ENCODE results near the gene RALGAPA1. TPM values are rescaled to one million over a fixed set of nuclear protein-coding genes. Genes with fewer than 3 reads are reported as not detected.

RALGAPA1 gene
- total RNA-seq, 2 experiments from 2014 or later, result 27.6 to 36.5 TPM

DNA sequence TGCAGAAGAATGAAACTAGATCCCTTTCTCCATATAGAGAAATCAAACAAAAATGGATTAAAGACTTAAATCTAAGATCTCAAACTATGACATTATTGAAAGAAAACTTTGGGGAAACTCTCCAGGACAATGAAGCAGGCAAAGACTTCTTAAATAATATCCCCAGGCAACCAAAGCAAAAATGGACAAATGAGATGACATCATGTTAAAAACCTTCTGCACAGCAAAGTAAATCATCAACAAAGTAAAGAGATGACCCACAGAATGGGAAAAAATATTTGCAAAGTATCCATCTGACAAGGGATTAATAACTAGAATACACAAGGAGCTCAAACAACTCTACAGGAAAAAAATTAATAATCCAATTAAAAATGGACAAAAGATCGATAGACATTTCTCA is 101.0 kb downstream of the RALGAPA1 start:
- Histone ChIP-seq H3K4me2 (ENCODE audit: low read length) (no peak overlapping the region), H3K36me3 (ENCODE audit: insufficient read depth, low read length) (peaks cover 7% of the 10 kb centered on the region), H3K9me2 (ENCODE audit: insufficient read depth, low read length) (no peaks in the 10 kb centered on the region), H2AFZ (ENCODE audit: low read length) (no peak overlapping the region), H4K20me1 (ENCODE audit: insufficient read depth, low read length) (no peaks in the 10 kb centered on the region), H3K9me3 (ENCODE audit: low read length) (no peaks in the 10 kb centered on the region), H3K27ac (ENCODE audit: low read depth, low read length, poor library complexity, severe bottlenecking) (no peak overlapping the region), H3K4me3 (ENCODE audit: low read depth, low read length, poor library complexity, severe bottlenecking) (no peak overlapping the region), H3K79me2 (ENCODE audit: insufficient read depth, low read depth, low read length) (no peaks in the 10 kb centered on the region), H3K4me1 (ENCODE audit: insufficient read depth, low read length, poor library complexity, severe bottlenecking) (no peaks in the 10 kb centered on the region)
- TF ChIP-seq CTCF (conservative IDR thresholded peaks at IDR 0.05; ENCODE audit: low read length) (no peak), EZH2phosphoT487 (IDR thresholded peaks at IDR 0.05; ENCODE audit: borderline replicate concordance, low read depth, low read length) (no peak)
- ChIA-PET CTCF (ENCODE audit: unreplicated experiment) (no interaction called here), POLR2A (no interaction called here)
- no TSS peak for BruUV-seq (replicated peaks)
- intact Hi-C loops (cut with micrococcal nuclease; ENCODE audit: unreplicated experiment), result no loop called here
- no peak for DNase-seq (ENCODE audit: low spot score)

GRCh38 chr14:35705636-35706035 is 103.5 kb downstream of the RALGAPA1 start:
- H3K4me2 ChIP-seq (ENCODE audit: low read length), result no peak overlapping the region
- H3K4me3 ChIP-seq (ENCODE audit: low read depth, low read length, poor library complexity, severe bottlenecking), result no peak overlapping the region
- no peak for TF ChIP-seq EZH2phosphoT487 (IDR thresholded peaks at IDR 0.05; ENCODE audit: borderline replicate concordance, low read depth, low read length)
- TF ChIP-seq CTCF (conservative IDR thresholded peaks at IDR 0.05; ENCODE audit: low read length), result no peak
- H3K79me2 ChIP-seq (ENCODE audit: insufficient read depth, low read depth, low read length), result no peaks in the 10 kb centered on the region
- no peaks in the 10 kb centered on the region for H3K9me3 ChIP-seq (ENCODE audit: low read length)
- ChIA-PET POLR2A (interaction anchor here (0.6 to 1.5 kb wide), 4 partner anchors 9 to 82 kb away, joined by 3 to 5 read pairs (median 4); no protein-coding TSS in a partner anchor), CTCF (ENCODE audit: unreplicated experiment) (no interaction called here)
- no TSS peak for BruUV-seq (replicated peaks)
- no peak overlapping the region for H3K27ac ChIP-seq (ENCODE audit: low read depth, low read length, poor library complexity, severe bottlenecking)
- intact Hi-C loops (cut with micrococcal nuclease; ENCODE audit: unreplicated experiment), result no loop called here
- H3K36me3 ChIP-seq (ENCODE audit: insufficient read depth, low read length), result peaks cover 7% of the 10 kb centered on the region
- no peaks in the 10 kb centered on the region for H3K4me1 ChIP-seq (ENCODE audit: insufficient read depth, low read length, poor library complexity, severe bottlenecking)
- no peaks in the 10 kb centered on the region for H3K9me2 ChIP-seq (ENCODE audit: insufficient read depth, low read length)
- no peak for DNase-seq (ENCODE audit: low spot score)
- no peaks in the 10 kb centered on the region for H4K20me1 ChIP-seq (ENCODE audit: insufficient read depth, low read length)
- no peak overlapping the region for H2AFZ ChIP-seq (ENCODE audit: low read length)

- H3K4me3 ChIP-seq (ENCODE audit: low read depth, low read length, poor library complexity, severe bottlenecking), result no peak overlapping the region
- POLR2A ChIA-PET, result interaction anchor here (0.6 to 1.5 kb wide), 3 partner anchors 9 to 82 kb away, joined by 3 to 5 read pairs (median 4); no protein-coding TSS in a partner anchor
- CTCF ChIA-PET (ENCODE audit: unreplicated experiment), result no interaction called here
- H4K20me1 ChIP-seq (ENCODE audit: insufficient read depth, low read length), result no peaks in the 10 kb centered on the region
- H3K9me2 ChIP-seq (ENCODE audit: insufficient read depth, low read length), result no peaks in the 10 kb centered on the region
- no peak for DNase-seq (ENCODE audit: low spot score)
- no peak overlapping the region for H2AFZ ChIP-seq (ENCODE audit: low read length)
- H3K27ac ChIP-seq (ENCODE audit: low read depth, low read length, poor library complexity, severe bottlenecking), result no peak overlapping the region
- no peaks in the 10 kb centered on the region for H3K4me1 ChIP-seq (ENCODE audit: insufficient read depth, low read length, poor library complexity, severe bottlenecking)
- BruUV-seq (replicated peaks), result no TSS peak
- no peaks in the 10 kb centered on the region for H3K79me2 ChIP-seq (ENCODE audit: insufficient read depth, low read depth, low read length)
- H3K36me3 ChIP-seq (ENCODE audit: insufficient read depth, low read length), result peaks cover 7% of the 10 kb centered on the region
- H3K4me2 ChIP-seq (ENCODE audit: low read length), result no peak overlapping the region
- no peaks in the 10 kb centered on the region for H3K9me3 ChIP-seq (ENCODE audit: low read length)
- intact Hi-C loops (cut with micrococcal nuclease; ENCODE audit: unreplicated experiment), result no loop called here
- no peak for TF ChIP-seq EZH2phosphoT487 (IDR thresholded peaks at IDR 0.05; ENCODE audit: borderline replicate concordance, low read depth, low read length)
Observed at GRCh38 chr14:35704793-35705493, 104.2 kb downstream of the RALGAPA1 start.
